Keratinocyte (primary cell): Measurements from ENCODE around the gene NR2F1.

Source experiments
- CTCF ChIP-seq, 3 experiments: IDR thresholded peaks in 1 of 3; conservative IDR thresholded peaks in 1 of 3; optimal IDR thresholded peaks in 1 of 3; 2 replicates in 2 of 3; 3 replicates in 1 of 3; pipeline versions ENCODE3 to v1.5.1; 2011; ENCODE audit warnings: low read length in 3 of 3, mild to moderate bottlenecking in 3 of 3, moderate library complexity in 2 of 3, control low read depth in 1 of 3, inconsistent platforms in 1 of 3; ENCODE audit not compliant: insufficient read depth in 2 of 3; ENCODE audit errors: extremely low read depth in 1 of 3
- EZH2 ChIP-seq: IDR thresholded peaks from one replicate; pipeline ENCODE4 v1.6.1; 2012; ENCODE audit warnings: inconsistent platforms, mild to moderate bottlenecking, low read length, moderate library complexity

- TF ChIP-seq CTCF (optimal IDR thresholded peaks at IDR 0.05 in 1 of 3, IDR thresholded peaks at IDR 0.05 in 1 of 3, conservative IDR thresholded peaks at IDR 0.05 in 1 of 3; ENCODE audit: extremely low read depth in 1 of 3, insufficient read depth in 2 of 3, low read length in 3 of 3) (no peak), EZH2 (no peak)
Observed at GRCh38 chr5:93601071-93601801, 18.2 kb downstream of the NR2F1 start.
